NB4 (cell line): ENCODE data around the gene TEAD4.

Experiments used
- CTCF ChIP-seq: IDR thresholded peaks from one replicate; pipeline ENCODE4 v1.5.1; 2012; ENCODE audit warnings: low read depth, low read length
- MAX ChIP-seq: IDR thresholded peaks from 2 replicates; pipeline ENCODE4 v1.6.1; 2011; ENCODE audit warnings: low read depth, low read length
- POLR2A ChIP-seq: IDR thresholded peaks from 2 replicates; pipeline ENCODE4 v1.6.1; 2011; ENCODE audit warnings: mild to moderate bottlenecking; ENCODE audit not compliant: insufficient read length; ENCODE audit errors: extremely low read depth

GRCh38 chr12:3048540-3048939 lies 89.3 kb downstream of the TEAD4 start:
- TF ChIP-seq CTCF (no peak), POLR2A (no peak), MAX (no peak)
